ELF-1 (cell line): ENCODE data around the gene AKAP6.
A peak's percentile ranks its signal among the peaks of the same experiment; 100 is the strongest.

Experiments used
- DNase-seq: peaks from one replicate; pipeline ENCODE4 v3.0.0-alpha.2; 2016; ENCODE audit warnings: low read depth, low spot score

AKAP6 gene

GRCh38 chr14:32702088-32702487, 373.0 kb downstream of the AKAP6 start:
- no peak for DNase-seq

GRCh38 chr14:32702562-32702961, 373.5 kb downstream of the AKAP6 start:
- peak; percentile 87 for DNase-seq

GRCh38 chr14:32703183-32703621, 374.1 kb downstream of the AKAP6 start:
- no peak for DNase-seq

GRCh38 chr14:32706721-32707519, 377.8 kb downstream of the AKAP6 start:
- no peak for DNase-seq

- no peak for DNase-seq
Observed at GRCh38 chr14:32707742-32708500, 378.8 kb downstream of the AKAP6 start.

- DNase-seq = no peak
Observed at GRCh38 chr14:32709027-32709426, 379.9 kb downstream of the AKAP6 start.

- DNase-seq = no peak
Observed at GRCh38 chr14:32710231-32710671, 381.2 kb downstream of the AKAP6 start.

- DNase-seq = peak; percentile 13
Observed at GRCh38 chr14:32710731-32711680, 381.9 kb downstream of the AKAP6 start.

GRCh38 chr14:32713856-32714255, 384.8 kb downstream of the AKAP6 start:
- DNase-seq = no peak

GRCh38 chr14:32719601-32720000, 390.5 kb downstream of the AKAP6 start:
- DNase-seq = no peak

- DNase-seq = no peak
Observed at GRCh38 chr14:32720927-32721326, 391.8 kb downstream of the AKAP6 start.

GRCh38 chr14:32722631-32723183, 393.6 kb downstream of the AKAP6 start:
- no peak for DNase-seq

GRCh38 chr14:32724867-32725471, 395.9 kb downstream of the AKAP6 start:
- DNase-seq = peak; percentile 38

- no peak for DNase-seq
Observed at GRCh38 chr14:32726516-32726915, 397.4 kb downstream of the AKAP6 start.

GRCh38 chr14:32727832-32728231, 398.7 kb downstream of the AKAP6 start:
- DNase-seq = no peak

- no peak for DNase-seq
Observed at GRCh38 chr14:32728526-32728925, 399.4 kb downstream of the AKAP6 start.

GRCh38 chr14:32728976-32729375, 399.9 kb downstream of the AKAP6 start:
- DNase-seq = no peak

- DNase-seq = no peak
Observed at GRCh38 chr14:32731249-32731648, 402.2 kb downstream of the AKAP6 start.

- no peak for DNase-seq
Observed at GRCh38 chr14:32733015-32733414, 403.9 kb downstream of the AKAP6 start.

GRCh38 chr14:32734261-32734660, 405.2 kb downstream of the AKAP6 start:
- no peak for DNase-seq

GRCh38 chr14:32737621-32738020, 408.5 kb downstream of the AKAP6 start:
- DNase-seq = no peak
